Measurements from ENCODE around the gene PRIM1. TPM values are rescaled to one million over a fixed set of nuclear protein-coding genes. Genes with fewer than 3 reads are reported as not detected.
A peak's percentile ranks its signal among the peaks of the same experiment; 100 is the strongest.

The PRIM1 gene
- total and polyA plus RNA-seq, 2 of the 13 experiments (the other 11 are each of a cell fraction or from before 2014, with no cell fraction given), result 30.0 to 47.3 TPM

GRCh38 chr12:56688129-56688845, 63.8 kb downstream of the PRIM1 start, which contains the start of gene PTGES3 (continued):
- no peak for TF ChIP-seq HNF1A (IDR thresholded peaks at IDR 0.05; ENCODE audit: low read depth)
- TF ChIP-seq HNF1A (CRISPR knock-in tag; IDR thresholded peaks at IDR 0.05; ENCODE audit: borderline replicate concordance), result peak; percentile 58; the same call in 1 of the 2 replicates
- TF ChIP-seq ZMAT3 (CRISPR knock-in tag; conservative IDR thresholded peaks at IDR 0.05), result peak; percentile 96
- TF ChIP-seq ZNF142 (CRISPR knock-in tag; IDR thresholded peaks at IDR 0.05), result peak; percentile 88
- TF ChIP-seq ZSCAN12 (CRISPR knock-in tag; IDR thresholded peaks at IDR 0.05), result peak; percentile 65; the same call in 1 of the 2 replicates
- TF ChIP-seq KLF11 (CRISPR knock-in tag; IDR thresholded peaks at IDR 0.05), result peak; percentile 92
- TF ChIP-seq ZNF850 (CRISPR knock-in tag; conservative IDR thresholded peaks at IDR 0.05), result no peak
- no peak for TF ChIP-seq ZNF549 (CRISPR knock-in tag; IDR thresholded peaks at IDR 0.05)
- peak; percentile 73 for TF ChIP-seq TEAD3 (CRISPR knock-in tag; optimal IDR thresholded peaks at IDR 0.05; ENCODE audit: borderline replicate concordance)
- TF ChIP-seq BCL3 (CRISPR knock-in tag; IDR thresholded peaks at IDR 0.05), result peak; percentile 98
- peak; percentile 78 for TF ChIP-seq ZNF441 (CRISPR knock-in tag; IDR thresholded peaks at IDR 0.05; ENCODE audit: borderline replicate concordance)
- peak; percentile 75 for TF ChIP-seq FOXA3 (CRISPR knock-in tag; IDR thresholded peaks at IDR 0.05)
- peak; percentile 77; the same call in 1 of the 2 replicates for TF ChIP-seq KDM3A (CRISPR knock-in tag; IDR thresholded peaks at IDR 0.05; ENCODE audit: low read depth)
- no peak for TF ChIP-seq RFXANK (CRISPR knock-in tag; IDR thresholded peaks at IDR 0.05)
- no peak; the same call in 1 of the 2 replicates for TF ChIP-seq CEBPG (CRISPR knock-in tag; IDR thresholded peaks at IDR 0.05)
- peak; percentile 93 for TF ChIP-seq HNRNPK (IDR thresholded peaks at IDR 0.05; ENCODE audit: low read depth, low read length, poor library complexity, severe bottlenecking)
- TF ChIP-seq ZNF329 (CRISPR knock-in tag; IDR thresholded peaks at IDR 0.05; ENCODE audit: low read depth), result peak; percentile 89; the same call in 1 of the 2 replicates
